Neutrophil (primary cell): ENCODE data around the gene CLIP1.

ENCODE experiments used
- H3K27ac ChIP-seq: fragments of 200-600 bp; sonication (generic); 2 replicates; pipeline ENCODE4 v1.5.1; 2016; ENCODE audit warnings: mild to moderate bottlenecking, moderate library complexity
- H3K27me3 ChIP-seq: fragments of 200-600 bp; sonication (generic); 2 replicates; pipeline ENCODE4 v1.6.0; 2016; ENCODE audit warnings: mild to moderate bottlenecking
- H3K36me3 ChIP-seq: fragments of 200-600 bp; sonication (generic); 2 replicates; pipeline ENCODE4 v1.5.1; 2017
- H3K4me1 ChIP-seq, 2 experiments: fragments of 200-600 bp in 1 of 2; sonication (generic) in 1 of 2; 1 replicate in 1 of 2; 2 replicates in 1 of 2; pipeline versions ENCODE4 v1.5.1 to v1.6.1; 2013 to 2016; ENCODE audit warnings: low read depth in 1 of 2, low read length in 1 of 2, mild to moderate bottlenecking in 1 of 2, moderate library complexity in 1 of 2; ENCODE audit not compliant: control insufficient read depth in 1 of 2, insufficient read depth in 1 of 2
- H3K4me3 ChIP-seq, 2 experiments: fragments of 200-600 bp in 1 of 2; sonication (generic) in 1 of 2; 1 replicate in 1 of 2; 2 replicates in 1 of 2; pipeline ENCODE4 v1.5.1; 2013 to 2016; ENCODE audit warnings: low read depth in 1 of 2, low read length in 1 of 2, mild to moderate bottlenecking in 1 of 2, moderate library complexity in 1 of 2
- H3K9me3 ChIP-seq: fragments of 200-600 bp; sonication (generic); 2 replicates; pipeline ENCODE4 v1.5.1; 2016
- CTCF ChIP-seq: fragments of 200-600 bp; sonication (generic); IDR thresholded peaks from 2 replicates; pipeline ENCODE4 v1.5.1; 2016; ENCODE audit warnings: antibody characterized with exemption

CLIP1 gene

GRCh38 chr12:122291431-122291830 lies 131.0 kb downstream of the CLIP1 start:
- Histone ChIP-seq H3K27ac (no peak overlapping the region), H3K36me3 (peaks cover 50% of the 10 kb centered on the region), H3K4me1 (no peaks in the 10 kb centered on the region), H3K27me3 (no peaks in the 10 kb centered on the region), H3K9me3 (no peaks in the 10 kb centered on the region), H3K4me3 (no peak overlapping the region)
- TF ChIP-seq CTCF, result no peak

GRCh38 chr12:122283680-122284079 lies 138.8 kb downstream of the CLIP1 start:
- peaks cover 45% of the 10 kb centered on the region for H3K36me3 ChIP-seq

GRCh38 chr12:122282061-122282460 lies 140.4 kb downstream of the CLIP1 start:
- no peaks in the 10 kb centered on the region for H3K27me3 ChIP-seq
- TF ChIP-seq CTCF, result no peak
- peaks cover 0 to under 1% of the 10 kb centered on the region in 2 experiments for H3K4me1 ChIP-seq
- H3K27ac ChIP-seq, result no peak overlapping the region
- peaks cover 42% of the 10 kb centered on the region for H3K36me3 ChIP-seq
- H3K4me3 ChIP-seq, result no peak overlapping the region
- no peaks in the 10 kb centered on the region for H3K9me3 ChIP-seq

More at GRCh38 chr12:122283680-122284079, 138.8 kb downstream of the CLIP1 start:
- Histone ChIP-seq H3K27me3 (no peaks in the 10 kb centered on the region), H3K27ac (no peak overlapping the region), H3K9me3 (no peaks in the 10 kb centered on the region), H3K4me1 (no peaks in the 10 kb centered on the region), H3K4me3 (no peak overlapping the region)
- TF ChIP-seq CTCF, result no peak

- H3K4me3 ChIP-seq, result no peak overlapping the region
- H3K36me3 ChIP-seq, result peaks cover 55% of the 10 kb centered on the region
- peaks cover 11 to 12% of the 10 kb centered on the region in 2 experiments for H3K4me1 ChIP-seq
- no peaks in the 10 kb centered on the region for H3K9me3 ChIP-seq
- TF ChIP-seq CTCF, result no peak
- H3K27me3 ChIP-seq, result no peaks in the 10 kb centered on the region
- H3K27ac ChIP-seq, result peak overlapping the region; percentile 41
These were observed 146.2 kb downstream of the CLIP1 start for GRCh38 chr12:122276242-122276641.

- H3K4me1 ChIP-seq, result peaks cover 11 to 12% of the 10 kb centered on the region in 2 experiments
- H3K9me3 ChIP-seq, result no peaks in the 10 kb centered on the region
- no peaks in the 10 kb centered on the region for H3K27me3 ChIP-seq
- H3K36me3 ChIP-seq, result peaks cover 55% of the 10 kb centered on the region
- no peak overlapping the region for H3K4me3 ChIP-seq
- TF ChIP-seq CTCF, result no peak
- H3K27ac ChIP-seq, result no peak overlapping the region
These were observed 147.0 kb downstream of the CLIP1 start for GRCh38 chr12:122275459-122275858.
